ENCODE data around the gene COPA. TPM values are rescaled to one million over a fixed set of nuclear protein-coding genes. Genes with fewer than 3 reads are reported as not detected.

The COPA gene
- total RNA-seq, 4 donors from 2014 or later: 140 to 186 (median 150) TPM

DNA sequence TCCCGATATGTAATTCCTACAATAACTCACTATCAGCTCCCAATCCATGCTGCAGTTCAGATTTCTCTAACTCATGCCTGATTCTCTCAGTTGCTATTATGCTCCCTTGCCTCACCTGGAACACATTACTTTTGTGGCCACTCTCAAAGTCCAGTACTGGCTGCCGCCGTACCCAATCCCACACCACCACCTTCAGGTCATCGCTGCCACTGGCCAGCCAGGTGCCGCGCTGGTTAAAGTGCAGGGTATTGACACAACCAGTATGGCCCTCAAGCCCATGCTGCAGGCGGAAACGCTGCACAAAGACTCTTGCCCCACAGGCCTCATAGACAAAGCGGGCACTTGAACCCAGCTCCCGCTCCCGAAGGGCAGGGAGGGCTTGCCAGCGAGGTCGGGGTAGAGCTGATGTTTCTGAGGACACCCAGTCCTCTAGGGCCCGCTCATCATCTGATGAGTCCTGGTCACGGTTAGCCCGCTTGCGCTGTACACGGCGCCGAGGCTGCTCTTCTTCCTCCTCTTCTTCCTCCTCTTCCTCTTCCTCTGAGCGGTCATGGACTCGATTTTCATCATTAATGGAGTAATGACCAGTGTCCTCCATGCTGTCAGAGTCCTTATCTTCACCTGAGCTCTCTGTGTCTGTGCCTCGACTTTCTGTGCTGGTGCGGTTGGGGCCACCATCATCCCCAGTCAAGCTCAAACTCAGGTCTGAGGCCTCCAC, 103.3 kb downstream of the COPA start:
- TF ChIP-seq, protein P1, sequence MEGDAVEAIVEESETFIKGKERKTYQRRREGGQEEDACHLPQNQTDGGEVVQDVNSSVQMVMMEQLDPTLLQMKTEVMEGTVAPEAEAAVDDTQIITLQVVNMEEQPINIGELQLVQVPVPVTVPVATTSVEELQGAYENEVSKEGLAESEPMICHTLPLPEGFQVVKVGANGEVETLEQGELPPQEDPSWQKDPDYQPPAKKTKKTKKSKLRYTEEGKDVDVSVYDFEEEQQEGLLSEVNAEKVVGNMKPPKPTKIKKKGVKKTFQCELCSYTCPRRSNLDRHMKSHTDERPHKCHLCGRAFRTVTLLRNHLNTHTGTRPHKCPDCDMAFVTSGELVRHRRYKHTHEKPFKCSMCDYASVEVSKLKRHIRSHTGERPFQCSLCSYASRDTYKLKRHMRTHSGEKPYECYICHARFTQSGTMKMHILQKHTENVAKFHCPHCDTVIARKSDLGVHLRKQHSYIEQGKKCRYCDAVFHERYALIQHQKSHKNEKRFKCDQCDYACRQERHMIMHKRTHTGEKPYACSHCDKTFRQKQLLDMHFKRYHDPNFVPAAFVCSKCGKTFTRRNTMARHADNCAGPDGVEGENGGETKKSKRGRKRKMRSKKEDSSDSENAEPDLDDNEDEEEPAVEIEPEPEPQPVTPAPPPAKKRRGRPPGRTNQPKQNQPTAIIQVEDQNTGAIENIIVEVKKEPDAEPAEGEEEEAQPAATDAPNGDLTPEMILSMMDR (IDR thresholded peaks at IDR 0.05; ENCODE audit: low read depth): no peak

Small RNAs within 50 kb of the gene (small RNA-seq; reads per million reads assigned to genes)
- gene RF00019 (0.49 reads per million), gene RNU4-42P (not detected)

Other genes with a start within 250 kb of the COPA start
- gene IGSF8, start 244.6 kb downstream of the COPA start, total RNA-seq: 10 to 100 TPM in 3 of 4 donors, 1 to 10 TPM in 1; 6.4 to 28.8 (median 18.7) TPM
- gene ATP1A2, start 227.5 kb downstream of the COPA start, total RNA-seq: 100 to 1,000 TPM in 2 of 4 donors, 10 to 100 TPM in 2; 13.4 to 150 (median 88.9) TPM
- under 1 TPM in 1 of 4 donors, not detected in 3; 0.22 TPM for gene ATP1A4, start 191.6 kb downstream of the COPA start, total RNA-seq
- gene CASQ1, start 152.7 kb downstream of the COPA start, total RNA-seq: under 1 TPM in 2 of 4 donors, not detected in 2; 0.44 to 0.75 TPM
- gene PEA15, start 137.9 kb downstream of the COPA start, total RNA-seq: 100 to 1,000 TPM in 3 of 4 donors, 10 to 100 TPM in 1; 89.7 to 144 (median 124) TPM
- 100 to 1,000 TPM; 103 to 198 (median 154) TPM for gene DCAF8, start 80.7 kb downstream of the COPA start, total RNA-seq
- gene PEX19, start 58.1 kb downstream of the COPA start, total RNA-seq: 100 to 1,000 TPM; 134 to 201 (median 144) TPM
- 100 to 1,000 TPM in 1 of 4 donors, 10 to 100 TPM in 3; 78.7 to 113 (median 88.8) TPM for gene NCSTN, start 133 bp upstream of the COPA start, total RNA-seq
- 1 to 10 TPM in 1 of 4 donors, under 1 TPM in 1, not detected in 2; 0.17 to 1.5 TPM for gene NHLH1, start 23.8 kb upstream of the COPA start, total RNA-seq
- gene VANGL2, start 57.3 kb upstream of the COPA start, total RNA-seq: 1 to 10 TPM in 1 of 4 donors, under 1 TPM in 2, not detected in 1; 0.44 to 1.4 (median 0.98) TPM
- gene SLAMF6, start 180.0 kb upstream of the COPA start, total RNA-seq: 1 to 10 TPM in 3 of 4 donors, under 1 TPM in 1; 0.65 to 7.0 (median 1.7) TPM
- gene CD84, start 236.2 kb upstream of the COPA start, total RNA-seq: 10 to 100 TPM in 3 of 4 donors, 1 to 10 TPM in 1; 9.4 to 67.0 (median 25.7) TPM

Measured in subcutaneous adipose tissue (tissue), 4 donors.